Hepatocyte (in vitro differentiated cells): ENCODE data around the gene ZNF831.

Experiments
- CTCF ChIP-seq: fragments of 200-600 bp; sonication (generic); IDR thresholded peaks from 2 replicates; pipeline ENCODE4 v1.5.1; 2016; ENCODE audit warnings: antibody characterized with exemption, mild to moderate bottlenecking; ENCODE audit not compliant: poor library complexity
- EZH2 ChIP-seq: fragments of 200-600 bp; sonication (generic); IDR thresholded peaks from 2 replicates; pipeline ENCODE4 v1.6.1; 2016; ENCODE audit warnings: antibody characterized with exemption, mild to moderate bottlenecking, borderline replicate concordance
- EZH2phosphoT487 ChIP-seq: fragments of 200-600 bp; sonication (generic); IDR thresholded peaks from one replicate; pipeline ENCODE4 v1.6.1; 2018; ENCODE audit warnings: antibody characterized with exemption, mild to moderate bottlenecking, low read depth, moderate library complexity; ENCODE audit not compliant: unreplicated experiment, severe bottlenecking

- TF ChIP-seq CTCF: no peak
- no peak for TF ChIP-seq EZH2
- TF ChIP-seq EZH2phosphoT487: no peak
Measured at GRCh38 chr20:59300333-59301081, 136.9 kb downstream of the ZNF831 start, which contains the start of gene EDN3.
